HG03469 (cell line): ENCODE data around the gene PLXNB2.
"Not testable (repeated sequence)": the region's sequence is repeated elsewhere in the genome, so short reads cannot be mapped to it uniquely, and the experiment has no call there.

Source experiments
- ATAC-seq: cut with Tn5 transposase; IDR thresholded peaks from one replicate; pipeline ENCODE4 v1.9.1; 2021; ENCODE audit warnings: mild to moderate bottlenecking, moderate library complexity, moderate number of reproducible peaks; ENCODE audit not compliant: unreplicated experiment

PLXNB2 gene

GRCh38 chr22:50326225-50326955 lies 18.9 kb upstream of the PLXNB2 start:
- ATAC-seq: no peak

- ATAC-seq: no peak
Measured at GRCh38 chr22:50325444-50326224, 18.2 kb upstream of the PLXNB2 start.

GRCh38 chr22:50323900-50324299 lies 16.5 kb upstream of the PLXNB2 start:
- no peak for ATAC-seq

- ATAC-seq: not testable (repeated sequence)
Measured at GRCh38 chr22:50322382-50323104, 15.1 kb upstream of the PLXNB2 start.

- ATAC-seq: no peak
Measured at GRCh38 chr22:50320671-50321325, 13.4 kb upstream of the PLXNB2 start.

GRCh38 chr22:50320116-50320515 lies 12.7 kb upstream of the PLXNB2 start:
- ATAC-seq: no peak

- no peak for ATAC-seq
Measured at GRCh38 chr22:50319503-50319951, 12.1 kb upstream of the PLXNB2 start.

- no peak for ATAC-seq
Measured at GRCh38 chr22:50318698-50319411, 11.4 kb upstream of the PLXNB2 start.

- no peak for ATAC-seq
Measured at GRCh38 chr22:50318356-50318697, 10.9 kb upstream of the PLXNB2 start.

GRCh38 chr22:50317674-50318073 lies 10.2 kb upstream of the PLXNB2 start:
- ATAC-seq: no peak

- no peak for ATAC-seq
Measured at GRCh38 chr22:50317178-50317577, 9.7 kb upstream of the PLXNB2 start.

GRCh38 chr22:50316114-50317065 lies 8.9 kb upstream of the PLXNB2 start:
- ATAC-seq: no peak

- no peak for ATAC-seq
Measured at GRCh38 chr22:50315289-50316113, 8.1 kb upstream of the PLXNB2 start.

- ATAC-seq: peak; percentile 34
Measured at GRCh38 chr22:50314455-50315288, 7.2 kb upstream of the PLXNB2 start.

- ATAC-seq: no peak
Measured at GRCh38 chr22:50314081-50314454, 6.6 kb upstream of the PLXNB2 start.

GRCh38 chr22:50313600-50313999 lies 6.2 kb upstream of the PLXNB2 start:
- no peak for ATAC-seq

GRCh38 chr22:50313021-50313420 lies 5.6 kb upstream of the PLXNB2 start:
- no peak for ATAC-seq

GRCh38 chr22:50312371-50312770 lies 4.9 kb upstream of the PLXNB2 start:
- no peak for ATAC-seq
